NK-92 (cell line): Measurements from ENCODE around the gene PLA2G2C.
"Not testable (repeated sequence)": the region's sequence is repeated elsewhere in the genome, so short reads cannot be mapped to it uniquely, and the experiment has no call there.

Source experiments
- DNase-seq: peaks from one replicate; lab custom pipeline; 2025; ENCODE audit not compliant: unreplicated experiment; lab: John Stamatoyannopoulos, UW

The PLA2G2C gene

GRCh38 chr1:20138346-20138745 is 48.0 kb downstream of the PLA2G2C start:
- no peak for DNase-seq

GRCh38 chr1:20137604-20138003 is 48.7 kb downstream of the PLA2G2C start:
- no peak for DNase-seq

- no peak for DNase-seq
Observed at GRCh38 chr1:20137055-20137454, 49.3 kb downstream of the PLA2G2C start.

- no peak for DNase-seq
Observed at GRCh38 chr1:20136249-20136648, 50.1 kb downstream of the PLA2G2C start.

GRCh38 chr1:20134995-20135394 is 51.3 kb downstream of the PLA2G2C start:
- DNase-seq: no peak

GRCh38 chr1:20130518-20130917 is 55.8 kb downstream of the PLA2G2C start:
- not testable (repeated sequence) for DNase-seq

- no peak for DNase-seq
Observed at GRCh38 chr1:20126806-20127440, 59.4 kb downstream of the PLA2G2C start.

GRCh38 chr1:20126041-20126805 is 60.1 kb downstream of the PLA2G2C start:
- DNase-seq: no peak

GRCh38 chr1:20125100-20125499 is 61.2 kb downstream of the PLA2G2C start:
- no peak for DNase-seq

GRCh38 chr1:20124456-20125057 is 61.8 kb downstream of the PLA2G2C start:
- no peak for DNase-seq

- no peak for DNase-seq
Observed at GRCh38 chr1:20123722-20124455, 62.4 kb downstream of the PLA2G2C start.

- no peak for DNase-seq
Observed at GRCh38 chr1:20120796-20121195, 65.5 kb downstream of the PLA2G2C start.

GRCh38 chr1:20119347-20119746 is 67.0 kb downstream of the PLA2G2C start, which contains the start of gene PLA2G2D:
Gene PLA2G2D (minus strand): TSS chr1:20119536. CDS start chr1:20119498, 38 bp downstream.
- no peak for DNase-seq

GRCh38 chr1:20117236-20117635 is 69.1 kb downstream of the PLA2G2C start:
- no peak for DNase-seq

GRCh38 chr1:20115916-20116315 is 70.4 kb downstream of the PLA2G2C start:
- DNase-seq: no peak

GRCh38 chr1:20115479-20115878 is 70.8 kb downstream of the PLA2G2C start:
- DNase-seq: no peak

GRCh38 chr1:20114021-20114648 is 72.2 kb downstream of the PLA2G2C start:
- no peak for DNase-seq
